Activated CD4-positive, alpha-beta T cell treated with anti-CD3 and anti-CD28 coated beads, Interleukin-2, amount 50 U/mL, for 1 hour (primary cell): Measurements from ENCODE around the gene OLIG1.

Source experiments
- DNase-seq: peaks from one replicate; pipeline ENCODE4 v3.0.0-alpha.2; 2020

The OLIG1 gene

GRCh38 chr21:33105088-33105487 lies 35.1 kb downstream of the OLIG1 start:
- DNase-seq = no peak

GRCh38 chr21:33108228-33108627 lies 38.3 kb downstream of the OLIG1 start:
- no peak for DNase-seq

GRCh38 chr21:33109574-33110339 lies 39.8 kb downstream of the OLIG1 start:
- no peak for DNase-seq

- no peak for DNase-seq
Measured at GRCh38 chr21:33110340-33110715, 40.4 kb downstream of the OLIG1 start.

GRCh38 chr21:33111577-33111976 lies 41.6 kb downstream of the OLIG1 start:
- DNase-seq = no peak

GRCh38 chr21:33112151-33112550 lies 42.2 kb downstream of the OLIG1 start:
- no peak for DNase-seq

- DNase-seq = no peak
Measured at GRCh38 chr21:33112681-33113080, 42.7 kb downstream of the OLIG1 start.

GRCh38 chr21:33113131-33113530 lies 43.2 kb downstream of the OLIG1 start:
- DNase-seq = no peak

GRCh38 chr21:33114276-33114675 lies 44.3 kb downstream of the OLIG1 start:
- no peak for DNase-seq

- DNase-seq = no peak
Measured at GRCh38 chr21:33115631-33116510, 45.9 kb downstream of the OLIG1 start.

GRCh38 chr21:33116676-33117075 lies 46.7 kb downstream of the OLIG1 start:
- peak; percentile 2 for DNase-seq

GRCh38 chr21:33117101-33117888 lies 47.4 kb downstream of the OLIG1 start:
- no peak for DNase-seq
